Keratinocyte (primary cell): ENCODE data around the gene AP3D1.

Experiments used
- EZH2 ChIP-seq: IDR thresholded peaks from one replicate; pipeline ENCODE4 v1.6.1; 2012; ENCODE audit warnings: inconsistent platforms, mild to moderate bottlenecking, low read length, moderate library complexity
- TF ChIP-seq, protein P1 (sequence below), 3 experiments: IDR thresholded peaks in 1 of 3; conservative IDR thresholded peaks in 1 of 3; optimal IDR thresholded peaks in 1 of 3; 2 replicates in 2 of 3; 3 replicates in 1 of 3; pipeline versions ENCODE3 to v1.5.1; 2011; ENCODE audit warnings: low read length in 3 of 3, mild to moderate bottlenecking in 3 of 3, moderate library complexity in 2 of 3, control low read depth in 1 of 3, inconsistent platforms in 1 of 3; ENCODE audit not compliant: insufficient read depth in 2 of 3; ENCODE audit errors: extremely low read depth in 1 of 3

DNA sequence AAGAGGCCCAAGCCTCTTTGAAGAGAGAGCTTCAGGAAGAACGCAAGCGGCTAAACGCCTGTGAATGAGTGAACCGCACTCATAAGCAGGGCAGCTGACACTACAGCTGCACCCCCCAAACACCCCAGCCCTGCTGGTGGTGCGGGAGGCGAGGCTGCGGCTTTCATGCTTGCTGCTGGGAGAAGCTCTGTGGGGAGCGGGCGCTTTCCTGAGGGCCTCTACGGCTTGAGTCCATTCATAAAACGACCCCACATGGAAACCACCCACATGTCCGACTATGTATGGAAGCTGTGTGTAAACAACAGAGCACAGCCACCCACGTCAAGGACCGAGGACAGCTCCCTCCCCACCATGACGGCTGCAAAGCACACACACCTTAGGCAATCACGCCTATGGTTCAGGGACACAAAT is 5.5 kb downstream of the AP3D1 start:
- no peak for TF ChIP-seq EZH2
- TF ChIP-seq, protein P1, sequence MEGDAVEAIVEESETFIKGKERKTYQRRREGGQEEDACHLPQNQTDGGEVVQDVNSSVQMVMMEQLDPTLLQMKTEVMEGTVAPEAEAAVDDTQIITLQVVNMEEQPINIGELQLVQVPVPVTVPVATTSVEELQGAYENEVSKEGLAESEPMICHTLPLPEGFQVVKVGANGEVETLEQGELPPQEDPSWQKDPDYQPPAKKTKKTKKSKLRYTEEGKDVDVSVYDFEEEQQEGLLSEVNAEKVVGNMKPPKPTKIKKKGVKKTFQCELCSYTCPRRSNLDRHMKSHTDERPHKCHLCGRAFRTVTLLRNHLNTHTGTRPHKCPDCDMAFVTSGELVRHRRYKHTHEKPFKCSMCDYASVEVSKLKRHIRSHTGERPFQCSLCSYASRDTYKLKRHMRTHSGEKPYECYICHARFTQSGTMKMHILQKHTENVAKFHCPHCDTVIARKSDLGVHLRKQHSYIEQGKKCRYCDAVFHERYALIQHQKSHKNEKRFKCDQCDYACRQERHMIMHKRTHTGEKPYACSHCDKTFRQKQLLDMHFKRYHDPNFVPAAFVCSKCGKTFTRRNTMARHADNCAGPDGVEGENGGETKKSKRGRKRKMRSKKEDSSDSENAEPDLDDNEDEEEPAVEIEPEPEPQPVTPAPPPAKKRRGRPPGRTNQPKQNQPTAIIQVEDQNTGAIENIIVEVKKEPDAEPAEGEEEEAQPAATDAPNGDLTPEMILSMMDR (optimal IDR thresholded peaks at IDR 0.05 in 1 of 3, IDR thresholded peaks at IDR 0.05 in 1 of 3, conservative IDR thresholded peaks at IDR 0.05 in 1 of 3; ENCODE audit: extremely low read depth in 1 of 3, insufficient read depth in 2 of 3, low read length in 3 of 3) = no peak
